ENCODE data around the gene GAK. TPM values are rescaled to one million over a fixed set of nuclear protein-coding genes. Genes with fewer than 3 reads are reported as not detected.

The GAK gene
- total RNA-seq, 2 experiments from 2014 or later: 101 to 105 TPM

- CTCF ChIA-PET: no interaction called here
- POLR2A ChIA-PET: no interaction called here
These were observed 50.4 kb downstream of the GAK start for GRCh38 chr4:881709-882108.

DNA sequence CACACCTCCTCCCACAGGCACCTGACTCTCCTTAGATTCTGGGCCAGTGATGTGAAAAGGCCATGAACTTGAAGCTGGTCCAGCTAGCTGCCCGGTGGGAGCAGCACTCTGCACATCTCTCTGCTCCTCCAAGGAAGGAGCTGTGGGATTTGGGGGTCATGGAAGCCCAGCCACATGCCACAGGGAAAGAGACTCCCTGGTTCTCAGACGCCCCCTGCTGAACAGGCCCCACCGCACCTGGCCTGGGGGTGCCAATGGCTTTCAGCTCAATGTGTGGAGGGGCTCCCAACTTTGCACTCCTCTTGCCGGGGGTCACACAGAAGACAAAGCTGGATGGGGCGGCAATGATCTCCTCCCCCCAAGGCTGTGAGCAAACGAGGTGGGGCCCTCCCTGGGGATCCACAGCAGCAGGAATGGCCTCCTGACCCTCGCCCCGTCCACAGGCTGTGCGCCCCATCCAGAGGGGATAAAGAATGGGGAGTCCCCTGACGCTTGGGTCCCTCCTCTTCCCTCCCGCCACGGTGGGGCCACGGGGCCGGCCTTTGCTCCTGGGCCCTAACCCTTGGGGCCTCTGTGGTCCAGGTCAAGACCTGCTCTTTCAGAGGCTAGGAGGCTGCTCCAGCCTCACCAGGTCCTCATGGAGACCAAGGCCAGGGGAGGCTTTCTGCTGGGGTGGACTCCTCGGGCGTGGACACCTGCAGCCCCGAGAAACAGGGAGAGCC is 51.3 kb downstream of the GAK start:
- CTCF ChIA-PET: interaction anchor here (0.5 kb wide), 2 partner anchors 110 to 211 kb away, joined by 3 to 4 read pairs; no protein-coding TSS in a partner anchor
- POLR2A ChIA-PET: interaction anchor here (1.0 kb wide), 1 partner anchor 51 kb away, joined by 3 read pairs; the partner anchor contains the start of gene GAK

DNA sequence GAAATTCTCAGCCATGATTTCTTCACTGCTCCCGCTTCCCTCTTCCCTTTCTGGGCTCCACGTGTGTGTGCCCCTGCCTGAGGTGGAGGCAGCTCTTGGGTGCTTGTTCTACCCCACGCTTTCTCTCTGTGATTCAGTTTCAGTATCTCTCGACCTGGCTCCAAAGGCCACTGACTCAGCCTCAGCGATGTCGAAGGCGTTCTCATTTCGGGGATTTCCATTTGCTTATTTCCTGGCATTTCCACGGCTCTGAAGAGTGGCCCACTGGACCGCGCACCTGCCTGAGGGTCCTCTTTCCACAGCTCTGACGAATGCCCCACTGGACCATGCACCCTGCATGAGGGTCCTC is 52.4 kb downstream of the GAK start:
- POLR2A ChIA-PET: interaction anchor here (0.6 to 1.4 kb wide), 4 partner anchors 42 to 108 kb away, joined by 3 to 6 read pairs (median 3); partner anchors contain the start of genes GAK and IDUA
- CTCF ChIA-PET: interaction anchor here (1.1 to 1.4 kb wide), 4 partner anchors 11 to 137 kb away, joined by 3 to 5 read pairs (median 4); no protein-coding TSS in a partner anchor

- POLR2A ChIA-PET: interaction anchor here (0.9 to 1.4 kb wide), 3 partner anchors 43 to 205 kb away, joined by 3 to 6 read pairs (median 4); partner anchors contain the start of genes ATP5ME, IDUA and MYL5
- CTCF ChIA-PET: interaction anchor here (1.1 to 1.4 kb wide), 6 partner anchors 12 to 137 kb away, joined by 3 to 5 read pairs (median 3); partner anchors contain the start of gene IDUA
These were observed 53.1 kb downstream of the GAK start for GRCh38 chr4:878796-879728.

GRCh38 chr4:877502-877901 is 54.6 kb downstream of the GAK start:
- ChIA-PET POLR2A (no interaction called here), CTCF (no interaction called here)

DNA sequence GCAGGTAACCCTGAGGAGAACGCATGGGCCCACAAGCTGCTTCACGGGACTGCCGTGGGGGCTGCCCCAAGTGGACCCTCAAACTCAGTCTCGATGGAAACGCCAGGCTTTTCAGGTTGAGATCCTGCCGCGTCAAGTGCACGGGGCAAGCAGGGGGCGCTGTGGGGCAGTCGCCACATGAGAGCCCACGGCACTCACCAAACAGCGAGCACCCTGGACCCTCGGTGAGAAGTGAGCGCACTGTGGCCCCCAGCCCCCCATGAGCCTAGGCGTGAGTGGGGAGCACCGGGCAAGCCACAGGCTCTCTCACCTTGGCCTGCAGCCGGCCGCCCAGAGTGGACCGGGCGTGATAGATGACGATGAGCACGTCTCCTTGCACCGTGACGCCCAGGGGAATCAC is 55.3 kb downstream of the GAK start:
- CTCF ChIA-PET: no interaction called here
- POLR2A ChIA-PET: no interaction called here

GRCh38 chr4:875818-876423 is 56.2 kb downstream of the GAK start:
- ChIA-PET POLR2A (no interaction called here), CTCF (no interaction called here)

DNA sequence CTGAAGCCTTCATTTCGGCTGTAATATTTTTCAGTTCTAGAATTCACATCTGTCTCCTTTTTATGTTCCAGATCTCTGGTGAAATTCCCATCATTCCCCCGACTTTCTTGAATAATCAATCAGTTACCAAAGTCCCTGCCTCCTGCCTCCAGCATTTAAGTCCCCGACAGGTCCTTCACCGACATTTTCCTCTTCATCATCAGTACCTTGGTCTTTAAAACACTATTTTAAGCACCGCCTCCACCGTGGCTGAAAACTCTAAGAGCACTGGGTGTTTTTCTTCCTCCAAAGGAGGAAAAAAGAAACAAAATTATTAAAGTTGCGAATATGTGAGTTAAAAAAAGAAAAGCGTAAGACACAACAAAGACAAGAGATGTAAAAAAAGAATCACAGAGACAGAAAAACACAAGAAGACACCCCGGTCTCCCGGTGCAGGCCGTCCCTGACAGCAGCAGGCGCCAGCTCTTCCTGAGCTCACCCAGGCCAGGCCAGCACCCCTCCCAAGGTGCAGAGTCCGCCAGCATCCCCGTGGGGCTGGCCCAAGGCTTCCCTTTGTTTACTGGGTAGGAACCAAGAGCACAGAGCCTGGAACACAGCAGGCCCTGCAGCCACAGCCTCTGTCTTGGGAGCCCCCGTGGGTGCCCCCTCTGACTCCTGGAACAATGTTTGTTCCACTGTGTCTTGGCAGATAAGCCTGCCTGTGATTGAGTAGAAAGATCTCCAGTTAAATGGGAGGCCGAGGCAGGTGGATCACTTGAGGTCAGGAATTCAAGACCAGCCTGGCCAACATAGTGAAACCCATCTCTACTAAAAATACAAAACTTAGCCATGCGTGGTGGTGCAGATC is 56.9 kb downstream of the GAK start:
- CTCF ChIA-PET: no interaction called here
- POLR2A ChIA-PET: no interaction called here

DNA sequence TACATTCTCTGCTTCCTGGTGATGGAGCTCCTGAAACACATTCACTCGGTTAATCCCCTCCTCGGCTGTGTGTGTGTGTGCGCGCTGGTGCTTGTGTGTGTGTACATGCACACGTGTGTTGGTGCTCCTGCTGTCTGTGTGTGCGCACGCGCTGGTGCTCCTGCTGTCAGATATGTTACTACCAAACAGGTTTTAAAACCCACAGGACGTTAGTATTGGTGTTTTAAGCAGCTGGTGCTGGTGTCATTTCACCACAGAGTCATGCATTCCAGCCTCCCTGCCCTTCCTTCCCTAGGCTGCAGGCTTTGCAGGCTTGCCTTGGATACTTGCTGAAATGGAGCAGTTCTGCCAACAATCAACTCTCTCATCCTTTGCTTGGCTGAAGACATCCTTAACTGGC is 58.1 kb downstream of the GAK start:
- ChIA-PET CTCF (no interaction called here), POLR2A (no interaction called here)

DNA sequence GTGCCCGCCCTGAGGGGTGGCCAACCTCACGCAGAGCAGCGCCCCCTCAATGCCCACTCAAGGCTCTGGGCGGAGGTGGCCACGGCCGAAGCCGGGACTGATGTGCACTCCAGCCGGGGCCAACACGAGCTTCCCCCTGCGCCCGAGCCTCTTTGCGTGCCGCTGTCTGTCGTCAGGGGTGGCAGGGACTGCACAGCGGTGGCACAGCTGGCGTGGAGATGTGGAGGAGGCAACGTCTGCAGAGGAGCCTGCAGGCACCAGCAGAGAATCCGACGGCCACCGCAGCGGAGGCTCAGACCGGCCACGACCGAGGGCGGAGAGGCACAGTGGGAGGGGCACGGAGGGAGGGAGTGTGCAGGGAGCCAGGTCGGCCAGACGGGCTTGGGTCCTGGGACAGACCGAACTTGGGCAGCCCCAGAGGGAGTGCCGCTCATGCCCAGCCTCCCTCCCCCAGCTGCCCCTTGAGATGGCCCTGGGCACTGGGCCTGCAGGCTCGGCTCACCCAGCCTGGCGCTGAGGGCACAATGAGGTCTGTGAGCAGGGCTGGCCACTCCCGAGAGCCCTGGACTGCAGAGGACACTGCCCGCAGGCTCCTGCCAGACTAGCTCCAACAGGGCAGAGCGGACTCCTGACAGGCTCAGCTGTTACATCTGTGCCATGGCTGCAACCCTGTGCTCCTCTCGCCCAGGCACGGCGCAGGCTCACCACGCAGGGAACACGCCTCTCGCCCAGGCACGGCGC is 59.7 kb downstream of the GAK start:
- ChIA-PET POLR2A (no interaction called here), CTCF (no interaction called here)

DNA sequence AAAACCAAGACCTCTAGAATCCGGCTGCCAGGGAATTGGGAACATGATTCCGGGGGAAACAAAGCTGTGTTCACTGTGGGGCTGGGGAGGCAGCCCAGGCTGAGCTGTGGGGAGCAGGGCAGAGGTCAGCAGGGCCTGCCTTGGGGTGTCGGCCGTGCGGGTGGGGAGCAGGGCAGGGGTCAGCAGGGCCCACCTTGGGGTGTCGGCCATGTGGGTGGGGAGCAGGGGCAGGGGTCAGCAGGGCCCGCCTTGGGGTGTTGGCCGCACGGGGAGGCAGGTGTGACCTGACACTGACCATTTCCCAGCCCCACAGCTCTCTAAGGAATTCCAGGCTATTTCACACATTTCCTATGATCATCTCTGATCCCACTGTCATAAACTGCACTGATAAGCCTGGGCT is 60.6 kb downstream of the GAK start:
- ChIA-PET POLR2A (no interaction called here), CTCF (no interaction called here)

DNA sequence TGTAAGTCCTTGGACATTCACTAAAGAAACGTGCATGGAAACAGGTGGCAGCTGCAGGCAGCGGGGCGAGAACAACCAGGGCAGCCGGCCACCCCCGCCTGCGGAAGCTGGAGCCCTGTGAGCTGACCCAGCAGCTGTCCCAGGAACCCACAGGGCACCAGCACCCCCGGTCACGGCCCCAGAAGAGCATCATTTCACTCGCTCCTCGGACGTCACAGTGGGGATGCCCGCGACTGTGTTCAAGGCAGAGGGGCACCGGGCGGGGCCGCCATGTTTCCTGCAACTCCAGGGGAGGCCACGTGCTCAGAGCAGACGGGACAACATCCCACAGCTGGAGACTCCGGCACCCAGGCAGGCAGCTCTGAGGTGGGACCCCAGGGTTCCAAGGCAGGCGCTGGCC is 61.2 kb downstream of the GAK start:
- CTCF ChIA-PET: no interaction called here
- POLR2A ChIA-PET: no interaction called here

DNA sequence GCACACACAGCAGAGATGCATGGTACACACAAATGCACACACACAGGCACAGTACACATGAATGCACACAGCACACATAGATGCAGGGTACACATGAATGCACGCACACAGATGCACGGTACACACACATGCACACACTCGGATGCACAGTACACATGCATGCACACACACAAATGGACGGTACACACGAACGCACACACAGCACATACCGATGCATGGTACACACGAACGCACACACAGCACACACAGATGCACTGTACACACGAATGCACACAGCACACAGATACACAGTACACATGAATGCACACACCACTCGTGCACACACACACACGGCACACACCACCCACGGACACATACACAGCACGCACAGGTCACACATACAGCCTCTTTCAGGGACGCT is 62.3 kb downstream of the GAK start:
- ChIA-PET CTCF (no interaction called here), POLR2A (no interaction called here)

DNA sequence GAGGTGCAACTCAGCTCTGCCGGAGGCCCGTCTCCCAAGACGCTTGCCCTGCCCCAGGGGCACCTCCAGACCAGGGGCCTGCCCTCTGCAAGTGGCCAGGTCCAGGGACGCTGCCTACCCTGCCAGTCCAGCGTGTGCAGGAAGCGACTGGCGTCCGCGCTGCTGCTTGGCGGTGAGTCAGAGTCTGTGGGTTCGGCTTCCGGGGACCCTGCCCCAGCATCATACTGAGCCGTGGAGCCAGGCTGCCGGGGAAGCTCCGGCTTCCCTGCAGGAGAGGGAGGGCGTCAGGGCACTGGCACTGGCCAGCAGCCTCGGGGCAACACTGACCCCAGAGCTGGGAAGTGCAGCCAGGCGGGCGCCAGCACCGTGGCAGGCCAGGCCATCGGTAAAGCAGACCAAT is 63.7 kb downstream of the GAK start:
- POLR2A ChIA-PET: no interaction called here
- CTCF ChIA-PET: no interaction called here

DNA sequence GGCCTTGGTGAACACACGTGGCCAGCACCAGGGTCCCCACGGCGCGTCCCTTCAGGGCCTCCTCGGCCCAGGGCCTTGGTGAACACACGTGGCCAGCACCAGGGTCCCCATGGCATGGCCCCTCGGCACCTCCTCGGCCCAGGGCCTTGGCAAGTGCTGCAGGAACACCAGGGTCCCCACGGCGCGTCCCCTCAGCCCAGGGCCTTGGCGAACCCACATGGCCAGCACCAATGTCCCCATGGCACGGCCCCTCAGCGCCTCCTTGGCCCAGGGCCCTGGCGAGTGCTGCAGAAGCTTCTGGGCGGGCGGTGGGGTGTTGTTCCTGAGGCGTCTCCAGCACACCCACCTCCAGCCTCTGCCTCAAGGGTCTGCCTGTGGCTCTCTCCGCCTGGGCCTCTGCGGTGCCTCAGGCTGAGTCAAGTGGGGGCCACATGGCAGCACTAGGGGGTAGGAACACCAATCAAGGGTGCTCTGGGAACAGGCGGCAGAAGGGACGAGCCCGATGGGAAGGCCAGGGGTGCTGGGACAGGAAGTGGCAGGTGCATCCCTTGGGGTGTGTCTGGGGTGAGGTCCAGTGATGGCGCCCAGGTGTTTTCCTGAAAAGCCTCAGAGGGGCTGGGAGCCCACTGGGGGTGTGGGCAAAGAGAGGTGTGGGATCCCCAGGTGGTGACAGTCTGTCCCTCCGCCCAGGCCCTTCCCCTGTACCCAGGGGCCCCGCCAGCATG is 64.4 kb downstream of the GAK start:
- ChIA-PET CTCF (interaction anchor here (1.4 kb wide), 1 partner anchor 125 kb away, joined by 3 read pairs; no protein-coding TSS in a partner anchor), POLR2A (no interaction called here)

- POLR2A ChIA-PET: no interaction called here
- CTCF ChIA-PET: interaction anchor here (1.4 kb wide), 1 partner anchor 124 kb away, joined by 3 read pairs; no protein-coding TSS in a partner anchor
These were observed 65.2 kb downstream of the GAK start for GRCh38 chr4:866761-867390.

- ChIA-PET POLR2A (no interaction called here), CTCF (interaction anchor here (1.4 kb wide), 1 partner anchor 124 kb away, joined by 3 read pairs; no protein-coding TSS in a partner anchor)
These were observed 65.9 kb downstream of the GAK start for GRCh38 chr4:866068-866760.

Data from activated CD8-positive, alpha-beta memory T cell treated with anti-CD3 and anti-CD28 coated beads for 36 hours (primary cell).